ENCODE data around the gene TMEM198.

DNA sequence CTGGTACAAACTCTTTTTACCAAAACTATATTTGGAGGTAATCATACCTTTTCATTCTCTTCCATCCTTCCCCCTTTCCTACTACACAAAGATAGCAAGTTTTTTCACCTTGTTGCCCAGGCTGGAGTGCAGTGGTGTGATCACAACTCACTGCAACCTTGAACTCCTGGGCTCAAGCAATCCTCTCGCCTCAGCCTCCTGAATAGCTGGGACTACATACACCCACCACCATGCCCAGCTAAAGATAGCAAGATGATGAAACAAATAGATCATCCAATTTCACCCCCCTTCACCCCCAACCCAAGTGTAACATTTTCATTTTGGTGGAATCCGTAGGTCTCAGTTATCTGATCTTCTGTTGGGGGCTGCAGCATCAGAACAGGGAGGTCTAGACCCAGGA lies 49.3 kb downstream of the TMEM198 start:
- TF ChIP-seq, protein P1, sequence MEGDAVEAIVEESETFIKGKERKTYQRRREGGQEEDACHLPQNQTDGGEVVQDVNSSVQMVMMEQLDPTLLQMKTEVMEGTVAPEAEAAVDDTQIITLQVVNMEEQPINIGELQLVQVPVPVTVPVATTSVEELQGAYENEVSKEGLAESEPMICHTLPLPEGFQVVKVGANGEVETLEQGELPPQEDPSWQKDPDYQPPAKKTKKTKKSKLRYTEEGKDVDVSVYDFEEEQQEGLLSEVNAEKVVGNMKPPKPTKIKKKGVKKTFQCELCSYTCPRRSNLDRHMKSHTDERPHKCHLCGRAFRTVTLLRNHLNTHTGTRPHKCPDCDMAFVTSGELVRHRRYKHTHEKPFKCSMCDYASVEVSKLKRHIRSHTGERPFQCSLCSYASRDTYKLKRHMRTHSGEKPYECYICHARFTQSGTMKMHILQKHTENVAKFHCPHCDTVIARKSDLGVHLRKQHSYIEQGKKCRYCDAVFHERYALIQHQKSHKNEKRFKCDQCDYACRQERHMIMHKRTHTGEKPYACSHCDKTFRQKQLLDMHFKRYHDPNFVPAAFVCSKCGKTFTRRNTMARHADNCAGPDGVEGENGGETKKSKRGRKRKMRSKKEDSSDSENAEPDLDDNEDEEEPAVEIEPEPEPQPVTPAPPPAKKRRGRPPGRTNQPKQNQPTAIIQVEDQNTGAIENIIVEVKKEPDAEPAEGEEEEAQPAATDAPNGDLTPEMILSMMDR (IDR thresholded peaks at IDR 0.05), result no peak
- TF ChIP-seq EZH2 (IDR thresholded peaks at IDR 0.05; ENCODE audit: borderline replicate concordance, insufficient read depth, low read depth, low read length, poor library complexity, severe bottlenecking), result no peak

Measured in B cell (primary cell).